MM.1S (cell line): Measurements from ENCODE around the gene ROS1.

Source experiments
- DNase-seq: peaks from one replicate; pipeline ENCODE4 v3.0.0-alpha.2; 2015
- H2AFZ ChIP-seq: fragments of 300-600 bp; sonication (generic); 2 replicates; pipeline ENCODE4 v1.6.0; 2016; ENCODE audit warnings: antibody characterized with exemption, low read length
- H3F3A ChIP-seq: fragments of 300-600 bp; sonication (generic); 2 replicates; pipeline ENCODE4 v1.6.1; 2016; ENCODE audit warnings: mild to moderate bottlenecking, antibody characterized with exemption, low read length, moderate library complexity, mixed read lengths; ENCODE audit not compliant: insufficient read depth
- H3K27ac ChIP-seq: fragments of 300-600 bp; sonication (generic); 2 replicates; pipeline ENCODE4 v1.5.1; 2016; ENCODE audit warnings: mild to moderate bottlenecking, low read length
- H3K27me3 ChIP-seq: fragments of 300-600 bp; sonication (generic); replicated peaks from 2 replicates; pipeline ENCODE4 v1.6.0; 2016; ENCODE audit warnings: low read length; ENCODE audit not compliant: insufficient read depth
- H3K36me3 ChIP-seq: fragments of 300-600 bp; sonication (generic); replicated peaks from 2 replicates; pipeline ENCODE4 v1.6.1; 2016; ENCODE audit warnings: mild to moderate bottlenecking, low read length, mixed read lengths; ENCODE audit not compliant: insufficient read depth
- H3K4me1 ChIP-seq: fragments of 300-600 bp; sonication (generic); 2 replicates; pipeline ENCODE4 v1.6.1; 2016; ENCODE audit warnings: low read length, mixed read lengths
- H3K4me2 ChIP-seq: fragments of 300-600 bp; sonication (generic); 2 replicates; pipeline ENCODE4 v1.6.0; 2016; ENCODE audit warnings: low read depth, low read length
- H3K4me3 ChIP-seq: fragments of 300-600 bp; sonication (generic); 2 replicates; pipeline ENCODE4 v1.5.1; 2016; ENCODE audit warnings: low read length, mixed read lengths
- H3K79me2 ChIP-seq: fragments of 300-600 bp; sonication (generic); 2 replicates; pipeline ENCODE4 v1.6.1; 2016; ENCODE audit warnings: mixed run types, low read length, mixed read lengths
- H3K9ac ChIP-seq: fragments of 300-600 bp; sonication (generic); 2 replicates; pipeline ENCODE4 v1.6.1; 2016; ENCODE audit warnings: low read length, mixed read lengths
- H3K9me2 ChIP-seq: fragments of 300-600 bp; sonication (generic); replicated peaks from 2 replicates; pipeline ENCODE4 v1.6.1; 2016; ENCODE audit warnings: mild to moderate bottlenecking, low read length, mixed read lengths; ENCODE audit not compliant: insufficient read depth
- H3K9me3 ChIP-seq: fragments of 300-600 bp; sonication (generic); replicated peaks from 2 replicates; pipeline ENCODE4 v1.6.1; 2016; ENCODE audit warnings: mild to moderate bottlenecking, low read length, mixed read lengths; ENCODE audit not compliant: insufficient read depth
- H4K20me1 ChIP-seq: fragments of 300-600 bp; sonication (generic); 2 replicates; pipeline ENCODE4 v1.6.1; 2016; ENCODE audit warnings: mild to moderate bottlenecking, low read length, moderate library complexity, mixed read lengths; ENCODE audit not compliant: insufficient read depth
- CTCF ChIP-seq: fragments of 300-600 bp; sonication (generic); IDR thresholded peaks from 2 replicates; pipeline ENCODE4 v1.5.1; 2016; ENCODE audit warnings: antibody characterized with exemption, low read length, mixed read lengths
- EZH2 ChIP-seq: fragments of 300-600 bp; sonication (generic); optimal IDR thresholded peaks from 2 replicates; pipeline ENCODE3; 2017; ENCODE audit warnings: low read depth, mild to moderate bottlenecking, antibody characterized with exemption, low read length, mixed read lengths
- EZH2phosphoT487 ChIP-seq: fragments of 300-600 bp; sonication (generic); IDR thresholded peaks from 2 replicates; pipeline ENCODE4 v1.6.1; 2018; ENCODE audit warnings: antibody characterized with exemption, low read length

The ROS1 gene

GRCh38 chr6:117423754-117424153 lies 2.0 kb downstream of the ROS1 start:
- Histone ChIP-seq H3K36me3 (no peaks in the 10 kb centered on the region), H3K4me1 (no peaks in the 10 kb centered on the region), H3F3A (no peaks in the 10 kb centered on the region), H4K20me1 (no peaks in the 10 kb centered on the region), H3K9me2 (no peaks in the 10 kb centered on the region), H3K9ac (no peak overlapping the region), H3K27me3 (no peaks in the 10 kb centered on the region), H3K9me3 (no peaks in the 10 kb centered on the region), H2AFZ (no peak overlapping the region), H3K79me2 (no peaks in the 10 kb centered on the region), H3K4me3 (no peak overlapping the region), H3K27ac (no peak overlapping the region), H3K4me2 (no peak overlapping the region)
- DNase-seq: no peak
- TF ChIP-seq EZH2phosphoT487: no peak
- no peak for TF ChIP-seq CTCF
- no peak for TF ChIP-seq EZH2

GRCh38 chr6:117418320-117418719 lies 7.4 kb downstream of the ROS1 start:
- Histone ChIP-seq H3K9ac (no peak overlapping the region), H3K36me3 (no peaks in the 10 kb centered on the region), H3K27ac (no peak overlapping the region), H3F3A (no peaks in the 10 kb centered on the region), H3K4me1 (no peaks in the 10 kb centered on the region), H3K4me2 (no peak overlapping the region), H3K79me2 (no peaks in the 10 kb centered on the region), H3K27me3 (no peaks in the 10 kb centered on the region), H4K20me1 (no peaks in the 10 kb centered on the region), H3K4me3 (no peak overlapping the region), H3K9me3 (no peaks in the 10 kb centered on the region), H3K9me2 (no peaks in the 10 kb centered on the region), H2AFZ (no peak overlapping the region)
- DNase-seq: no peak
- TF ChIP-seq CTCF (no peak), EZH2 (no peak), EZH2phosphoT487 (no peak)

GRCh38 chr6:117417851-117418250 lies 7.9 kb downstream of the ROS1 start:
- Histone ChIP-seq H3K4me1 (no peaks in the 10 kb centered on the region), H3K4me3 (no peak overlapping the region), H3K79me2 (no peaks in the 10 kb centered on the region), H3K9ac (no peak overlapping the region), H3K9me2 (no peaks in the 10 kb centered on the region), H3K27me3 (no peaks in the 10 kb centered on the region), H4K20me1 (no peaks in the 10 kb centered on the region), H3K9me3 (no peaks in the 10 kb centered on the region), H3K27ac (no peak overlapping the region), H3F3A (no peaks in the 10 kb centered on the region), H2AFZ (no peak overlapping the region), H3K36me3 (no peaks in the 10 kb centered on the region), H3K4me2 (no peak overlapping the region)
- DNase-seq: no peak
- TF ChIP-seq EZH2phosphoT487: no peak
- TF ChIP-seq CTCF: no peak
